ENCODE data around the gene WWC2.

WWC2 gene

GRCh38 chr4:183362036-183362435 lies 263.0 kb downstream of the WWC2 start:
- no peak for DNase-seq

- no peak for DNase-seq
Measured at GRCh38 chr4:183362916-183363542, 264.0 kb downstream of the WWC2 start.

- DNase-seq: no peak
Measured at GRCh38 chr4:183364025-183364424, 265.0 kb downstream of the WWC2 start.

- DNase-seq: no peak
Measured at GRCh38 chr4:183366206-183366835, 267.3 kb downstream of the WWC2 start.

GRCh38 chr4:183369073-183369472 lies 270.0 kb downstream of the WWC2 start:
- no peak for DNase-seq

Data from hematopoietic multipotent progenitor cell treated with erythropoietin and hydrocortisone succinate and interleukin-3 and kit ligand, for 8 days (in vitro differentiated cells).